PFSK-1 (cell line): ENCODE data around the gene MYBBP1A.

Source experiments
- POLR2AphosphoS5 ChIP-seq: IDR thresholded peaks from 2 replicates; pipeline ENCODE4 v1.6.1; 2012; ENCODE audit warnings: low read depth, mild to moderate bottlenecking, control low read depth, low read length, moderate library complexity
- SIN3A ChIP-seq: IDR thresholded peaks from 2 replicates; pipeline ENCODE4 v1.6.1; 2012; ENCODE audit warnings: mild to moderate bottlenecking, low read length, moderate library complexity, borderline replicate concordance; ENCODE audit not compliant: insufficient read depth
- TAF1 ChIP-seq: IDR thresholded peaks from 2 replicates; pipeline ENCODE4 v1.6.1; 2012; ENCODE audit warnings: low read length, control low read depth, borderline replicate concordance; ENCODE audit not compliant: insufficient read depth
- TF ChIP-seq, protein P1 (sequence below), 2 experiments: IDR thresholded peaks; 2 replicates each; pipeline versions ENCODE4 v1.6.1 to v1.8.0; 2011 to 2012; ENCODE audit warnings: low read depth in 2 of 2, low read length in 2 of 2, control low read depth in 1 of 2, inconsistent platforms in 1 of 2, mild to moderate bottlenecking in 1 of 2, moderate library complexity in 1 of 2; ENCODE audit not compliant: insufficient read depth in 1 of 2

DNA sequence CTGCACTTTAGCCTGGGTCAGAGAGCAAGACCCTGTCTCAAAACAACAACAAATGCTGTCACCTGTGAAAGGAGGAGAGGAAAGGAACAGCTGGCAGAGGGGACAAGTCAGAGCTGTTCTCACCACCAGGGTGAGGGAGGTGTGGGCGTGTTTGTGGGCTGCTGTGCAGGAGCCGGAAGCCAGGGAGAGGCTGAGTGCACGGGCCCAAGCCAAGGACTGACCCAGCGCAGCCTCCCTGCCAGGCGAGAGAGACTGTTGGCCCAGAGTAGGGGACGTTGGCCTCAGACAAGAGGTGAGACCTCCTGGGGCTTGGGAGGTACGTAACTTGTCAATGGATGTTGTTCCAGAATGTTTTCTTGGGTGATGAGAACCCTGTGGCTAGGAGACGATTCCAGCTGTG is 45.8 kb downstream of the MYBBP1A start:
- no peak for TF ChIP-seq POLR2AphosphoS5
- TF ChIP-seq TAF1 = no peak
- TF ChIP-seq, protein P1, sequence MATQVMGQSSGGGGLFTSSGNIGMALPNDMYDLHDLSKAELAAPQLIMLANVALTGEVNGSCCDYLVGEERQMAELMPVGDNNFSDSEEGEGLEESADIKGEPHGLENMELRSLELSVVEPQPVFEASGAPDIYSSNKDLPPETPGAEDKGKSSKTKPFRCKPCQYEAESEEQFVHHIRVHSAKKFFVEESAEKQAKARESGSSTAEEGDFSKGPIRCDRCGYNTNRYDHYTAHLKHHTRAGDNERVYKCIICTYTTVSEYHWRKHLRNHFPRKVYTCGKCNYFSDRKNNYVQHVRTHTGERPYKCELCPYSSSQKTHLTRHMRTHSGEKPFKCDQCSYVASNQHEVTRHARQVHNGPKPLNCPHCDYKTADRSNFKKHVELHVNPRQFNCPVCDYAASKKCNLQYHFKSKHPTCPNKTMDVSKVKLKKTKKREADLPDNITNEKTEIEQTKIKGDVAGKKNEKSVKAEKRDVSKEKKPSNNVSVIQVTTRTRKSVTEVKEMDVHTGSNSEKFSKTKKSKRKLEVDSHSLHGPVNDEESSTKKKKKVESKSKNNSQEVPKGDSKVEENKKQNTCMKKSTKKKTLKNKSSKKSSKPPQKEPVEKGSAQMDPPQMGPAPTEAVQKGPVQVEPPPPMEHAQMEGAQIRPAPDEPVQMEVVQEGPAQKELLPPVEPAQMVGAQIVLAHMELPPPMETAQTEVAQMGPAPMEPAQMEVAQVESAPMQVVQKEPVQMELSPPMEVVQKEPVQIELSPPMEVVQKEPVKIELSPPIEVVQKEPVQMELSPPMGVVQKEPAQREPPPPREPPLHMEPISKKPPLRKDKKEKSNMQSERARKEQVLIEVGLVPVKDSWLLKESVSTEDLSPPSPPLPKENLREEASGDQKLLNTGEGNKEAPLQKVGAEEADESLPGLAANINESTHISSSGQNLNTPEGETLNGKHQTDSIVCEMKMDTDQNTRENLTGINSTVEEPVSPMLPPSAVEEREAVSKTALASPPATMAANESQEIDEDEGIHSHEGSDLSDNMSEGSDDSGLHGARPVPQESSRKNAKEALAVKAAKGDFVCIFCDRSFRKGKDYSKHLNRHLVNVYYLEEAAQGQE (IDR thresholded peaks at IDR 0.05; ENCODE audit: insufficient read depth in 1 of 2, low read depth in 2 of 2, low read length in 2 of 2) = no peak
- no peak for TF ChIP-seq SIN3A
